GM23338 (cell line): ENCODE results near the gene RLF. TPM values are rescaled to one million over a fixed set of nuclear protein-coding genes. Genes with fewer than 3 reads are reported as not detected.

ENCODE experiments used
- ATAC-seq: fragments of 200-7000 bp; cut with Tn5 transposase; 3 replicates; pipeline ENCODE4 v1.9.1; 2020
- DNase-seq: peaks from one replicate; pipeline ENCODE4 v3.0.0-alpha.2; 2015; ENCODE audit warnings: low spot score
- H2AFZ ChIP-seq: fragments of 200-600 bp; sonication (generic); 2 replicates; pipeline ENCODE4 v1.8.0; 2016; ENCODE audit warnings: antibody characterized with exemption, mild to moderate bottlenecking, moderate library complexity
- H3F3A ChIP-seq: fragments of 200-600 bp; sonication (generic); replicated peaks from 2 replicates; pipeline ENCODE4 v1.8.0; 2017; ENCODE audit warnings: antibody characterized with exemption, mixed run types, low read depth
- H3K27ac ChIP-seq: fragments of 200-600 bp; sonication (generic); 2 replicates; pipeline ENCODE4 v1.6.1; 2016; ENCODE audit warnings: low read depth
- H3K27me3 ChIP-seq: fragments of 200-600 bp; sonication (generic); 2 replicates; pipeline ENCODE4 v1.8.0; 2016; ENCODE audit warnings: mild to moderate bottlenecking, mixed run types, moderate library complexity; ENCODE audit not compliant: insufficient read depth
- H3K36me3 ChIP-seq: fragments of 200-600 bp; sonication (generic); 2 replicates; pipeline ENCODE4 v1.8.0; 2016; ENCODE audit warnings: mild to moderate bottlenecking; ENCODE audit not compliant: insufficient read depth
- H3K4me1 ChIP-seq: fragments of 200-600 bp; sonication (generic); 2 replicates; pipeline ENCODE4 v1.8.0; 2016; ENCODE audit warnings: mild to moderate bottlenecking, moderate library complexity; ENCODE audit not compliant: insufficient read depth
- H3K4me2 ChIP-seq: fragments of 200-600 bp; sonication (generic); 2 replicates; pipeline ENCODE4 v1.7.1; 2017; ENCODE audit warnings: mixed run types
- H3K4me3 ChIP-seq: fragments of 200-600 bp; sonication (generic); 2 replicates; pipeline ENCODE4 v1.6.1; 2016; ENCODE audit warnings: mixed run types
- H3K79me2 ChIP-seq: fragments of 200-600 bp; sonication (generic); replicated peaks from 2 replicates; pipeline ENCODE4 v1.8.0; 2017; ENCODE audit warnings: mild to moderate bottlenecking; ENCODE audit not compliant: insufficient read depth
- H3K9me2 ChIP-seq: fragments of 200-600 bp; sonication (generic); 2 replicates; pipeline ENCODE4 v1.8.0; 2017; ENCODE audit not compliant: insufficient read depth
- H4K20me1 ChIP-seq: fragments of 200-600 bp; sonication (generic); replicated peaks from 2 replicates; pipeline ENCODE4 v1.8.0; 2017; ENCODE audit warnings: mild to moderate bottlenecking; ENCODE audit not compliant: insufficient read depth
- H3K27ac Mint-ChIP-seq: 2 replicates; pipeline ENCODE4 v1.8.0; 2020; ENCODE audit warnings: inconsistent platforms, mild to moderate bottlenecking, moderate library complexity, mixed read lengths
- H3K27me3 Mint-ChIP-seq: 3 replicates; pipeline ENCODE4 v1.8.0; 2022; ENCODE audit warnings: low read depth, mild to moderate bottlenecking, moderate library complexity, mixed read lengths, inconsistent platforms; ENCODE audit not compliant: insufficient read depth, poor library complexity
- H3K36me3 Mint-ChIP-seq: 3 replicates; pipeline ENCODE4 v1.8.0; 2021; ENCODE audit warnings: low read depth, mild to moderate bottlenecking, inconsistent platforms, moderate library complexity, mixed read lengths
- H3K4me1 Mint-ChIP-seq: 3 replicates; pipeline ENCODE4 v1.8.0; 2020; ENCODE audit warnings: mild to moderate bottlenecking, inconsistent platforms, mixed read lengths
- H3K4me3 Mint-ChIP-seq: 3 replicates; pipeline ENCODE4 v1.8.0; 2021; ENCODE audit warnings: moderate library complexity, mild to moderate bottlenecking, inconsistent platforms, mixed read lengths
- H3K9me3 Mint-ChIP-seq: 3 replicates; pipeline ENCODE4 v1.8.0; 2020; ENCODE audit warnings: moderate library complexity, mild to moderate bottlenecking, inconsistent platforms, mixed read lengths
- CREB1 ChIP-seq: fragments of 250-450 bp; sonication (Bioruptor Pico); IDR thresholded peaks from 2 replicates; pipeline ENCODE4 v1.5.0; 2020; ENCODE audit warnings: low read depth, mild to moderate bottlenecking, moderate library complexity
- EZH2 ChIP-seq: fragments of 200-600 bp; sonication (generic); IDR thresholded peaks from one replicate; pipeline ENCODE4 v1.8.0; 2017; ENCODE audit warnings: antibody characterized with exemption, mild to moderate bottlenecking, low read depth; ENCODE audit not compliant: unreplicated experiment
- EZH2phosphoT487 ChIP-seq: fragments of 200-600 bp; sonication (generic); IDR thresholded peaks from one replicate; pipeline ENCODE4 v1.8.1; 2018; ENCODE audit warnings: antibody characterized with exemption; ENCODE audit not compliant: unreplicated experiment
- JUNB ChIP-seq: IDR thresholded peaks from one replicate; pipeline ENCODE4 v1.6.1; 2016; ENCODE audit warnings: antibody characterized with exemption; ENCODE audit not compliant: unreplicated experiment
- NANOG ChIP-seq: IDR thresholded peaks from 2 replicates; pipeline ENCODE4 v1.6.1; 2016; ENCODE audit warnings: antibody characterized with exemption, borderline replicate concordance
- POLR2AphosphoS5 ChIP-seq: IDR thresholded peaks from 2 replicates; pipeline ENCODE4 v1.6.1; 2016; ENCODE audit warnings: antibody characterized with exemption, low read depth
- STAT1 ChIP-seq: IDR thresholded peaks from one replicate; pipeline ENCODE4 v1.6.1; 2016; ENCODE audit warnings: antibody characterized with exemption; ENCODE audit not compliant: unreplicated experiment
- ZNF114 ChIP-seq: fragments of 250-450 bp; sonication (Bioruptor Pico); IDR thresholded peaks from 2 replicates; pipeline ENCODE4 v1.5.0; 2020; ENCODE audit warnings: mild to moderate bottlenecking, moderate library complexity
- ZNF331 ChIP-seq: fragments of 250-450 bp; sonication (Bioruptor Pico); IDR thresholded peaks from 2 replicates; pipeline ENCODE4 v1.5.0; 2020; ENCODE audit warnings: low read depth, mild to moderate bottlenecking, moderate library complexity
- ZNF462 ChIP-seq: fragments of 250-450 bp; sonication (Bioruptor Pico); IDR thresholded peaks from 2 replicates; pipeline ENCODE4 v1.5.0; 2020; ENCODE audit warnings: mild to moderate bottlenecking, moderate library complexity
- polyA plus RNA-seq: library from polyadenylated mRNA; unstranded; fragments of >200 nt; fragmentation: Nextera tagmentation; extraction: Ambion mirVana; gene quantifications from 2 replicates; pipeline ENCODE4 v1.2.1, GENCODE V29; 2016
- total RNA-seq: library from RNA; depleted of rRNA; stranded (reverse); fragments of >200 nt; shearing (Covaris generic); gene quantifications from 2 replicates; pipeline ENCODE4 v1.2.3, GENCODE V29; 2014
- TF ChIP-seq, protein P1 (sequence below): IDR thresholded peaks from one replicate; pipeline ENCODE4 v1.6.1; 2018; ENCODE audit warnings: antibody characterized with exemption; ENCODE audit not compliant: unreplicated experiment
- TF ChIP-seq, protein P2 (sequence below): IDR thresholded peaks from 2 replicates; pipeline ENCODE4 v1.6.1; 2016; ENCODE audit warnings: antibody characterized with exemption
- TF ChIP-seq, protein P3 (sequence below), 2 experiments: fragments of 200-600 bp in 1 of 2; sonication (generic) in 1 of 2; conservative IDR thresholded peaks; 2 replicates each; pipeline versions ENCODE4 v1.5.1 to v1.6.1; 2016 to 2017; ENCODE audit warnings: antibody characterized with exemption in 2 of 2, low read depth in 2 of 2, mild to moderate bottlenecking in 2 of 2, moderate library complexity in 1 of 2

Gene RLF
- total and polyA plus RNA-seq, 2 experiments from 2014 or later, result 6.6 to 21.1 TPM

DNA sequence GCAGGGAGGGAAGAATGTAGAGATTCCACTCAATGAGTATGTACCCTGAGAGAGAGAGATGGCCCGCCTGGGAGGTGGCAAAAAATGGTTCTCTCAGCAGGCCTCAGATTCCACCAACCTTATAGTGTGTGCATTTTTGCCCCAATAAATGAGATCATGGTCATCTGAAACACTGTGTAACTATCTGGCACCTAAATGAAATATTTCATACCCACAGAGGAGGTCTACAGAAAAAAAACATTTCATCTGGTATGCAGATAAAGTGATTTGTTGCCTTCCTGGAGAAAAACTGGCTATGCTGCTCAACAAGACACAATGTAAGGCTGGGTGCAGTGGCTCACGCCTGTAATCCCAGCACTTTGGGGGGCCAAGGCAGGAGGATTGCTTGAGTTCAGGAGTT is 91.4 kb downstream of the RLF start:
- Histone ChIP-seq H3K27ac (no peak overlapping the region), H2AFZ (no peak overlapping the region), H3K79me2 (peaks cover 11% of the 10 kb centered on the region; the same call in 1 of the 2 replicates), H3F3A (no peaks in the 10 kb centered on the region), H3K4me3 (no peak overlapping the region), H3K9me2 (no peaks in the 10 kb centered on the region), H3K27me3 (no peaks in the 10 kb centered on the region), H3K4me2 (no peak overlapping the region), H4K20me1 (no peaks in the 10 kb centered on the region), H3K4me1 (0 out of 2 replicates have a peak, but pooled peaks cover 5% of the 10 kb centered on the region), H3K36me3 (no peaks in the 10 kb centered on the region)
- peaks cover 5% of the 10 kb centered on the region for H3K27me3 Mint-ChIP-seq
- no peaks in the 10 kb centered on the region for H3K36me3 Mint-ChIP-seq
- ATAC-seq (no peak), DNase-seq (no peak)
- TF ChIP-seq ZNF331 (CRISPR knock-in tag), result no peak
- TF ChIP-seq, protein P1, sequence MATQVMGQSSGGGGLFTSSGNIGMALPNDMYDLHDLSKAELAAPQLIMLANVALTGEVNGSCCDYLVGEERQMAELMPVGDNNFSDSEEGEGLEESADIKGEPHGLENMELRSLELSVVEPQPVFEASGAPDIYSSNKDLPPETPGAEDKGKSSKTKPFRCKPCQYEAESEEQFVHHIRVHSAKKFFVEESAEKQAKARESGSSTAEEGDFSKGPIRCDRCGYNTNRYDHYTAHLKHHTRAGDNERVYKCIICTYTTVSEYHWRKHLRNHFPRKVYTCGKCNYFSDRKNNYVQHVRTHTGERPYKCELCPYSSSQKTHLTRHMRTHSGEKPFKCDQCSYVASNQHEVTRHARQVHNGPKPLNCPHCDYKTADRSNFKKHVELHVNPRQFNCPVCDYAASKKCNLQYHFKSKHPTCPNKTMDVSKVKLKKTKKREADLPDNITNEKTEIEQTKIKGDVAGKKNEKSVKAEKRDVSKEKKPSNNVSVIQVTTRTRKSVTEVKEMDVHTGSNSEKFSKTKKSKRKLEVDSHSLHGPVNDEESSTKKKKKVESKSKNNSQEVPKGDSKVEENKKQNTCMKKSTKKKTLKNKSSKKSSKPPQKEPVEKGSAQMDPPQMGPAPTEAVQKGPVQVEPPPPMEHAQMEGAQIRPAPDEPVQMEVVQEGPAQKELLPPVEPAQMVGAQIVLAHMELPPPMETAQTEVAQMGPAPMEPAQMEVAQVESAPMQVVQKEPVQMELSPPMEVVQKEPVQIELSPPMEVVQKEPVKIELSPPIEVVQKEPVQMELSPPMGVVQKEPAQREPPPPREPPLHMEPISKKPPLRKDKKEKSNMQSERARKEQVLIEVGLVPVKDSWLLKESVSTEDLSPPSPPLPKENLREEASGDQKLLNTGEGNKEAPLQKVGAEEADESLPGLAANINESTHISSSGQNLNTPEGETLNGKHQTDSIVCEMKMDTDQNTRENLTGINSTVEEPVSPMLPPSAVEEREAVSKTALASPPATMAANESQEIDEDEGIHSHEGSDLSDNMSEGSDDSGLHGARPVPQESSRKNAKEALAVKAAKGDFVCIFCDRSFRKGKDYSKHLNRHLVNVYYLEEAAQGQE, result no peak
- TF ChIP-seq ZNF462 (CRISPR knock-in tag), result no peak
- TF ChIP-seq POLR2AphosphoS5, result no peak
- no peak for TF ChIP-seq EZH2phosphoT487
- TF ChIP-seq, protein P2, sequence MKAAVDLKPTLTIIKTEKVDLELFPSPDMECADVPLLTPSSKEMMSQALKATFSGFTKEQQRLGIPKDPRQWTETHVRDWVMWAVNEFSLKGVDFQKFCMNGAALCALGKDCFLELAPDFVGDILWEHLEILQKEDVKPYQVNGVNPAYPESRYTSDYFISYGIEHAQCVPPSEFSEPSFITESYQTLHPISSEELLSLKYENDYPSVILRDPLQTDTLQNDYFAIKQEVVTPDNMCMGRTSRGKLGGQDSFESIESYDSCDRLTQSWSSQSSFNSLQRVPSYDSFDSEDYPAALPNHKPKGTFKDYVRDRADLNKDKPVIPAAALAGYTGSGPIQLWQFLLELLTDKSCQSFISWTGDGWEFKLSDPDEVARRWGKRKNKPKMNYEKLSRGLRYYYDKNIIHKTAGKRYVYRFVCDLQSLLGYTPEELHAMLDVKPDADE, result no peak
- TF ChIP-seq CREB1 (CRISPR knock-in tag), result no peak
- no peak for TF ChIP-seq EZH2
- no peak for TF ChIP-seq JUNB
- no peak for TF ChIP-seq NANOG
- no peak for TF ChIP-seq ZNF114
- no peak for TF ChIP-seq STAT1
- TF ChIP-seq, protein P3, sequence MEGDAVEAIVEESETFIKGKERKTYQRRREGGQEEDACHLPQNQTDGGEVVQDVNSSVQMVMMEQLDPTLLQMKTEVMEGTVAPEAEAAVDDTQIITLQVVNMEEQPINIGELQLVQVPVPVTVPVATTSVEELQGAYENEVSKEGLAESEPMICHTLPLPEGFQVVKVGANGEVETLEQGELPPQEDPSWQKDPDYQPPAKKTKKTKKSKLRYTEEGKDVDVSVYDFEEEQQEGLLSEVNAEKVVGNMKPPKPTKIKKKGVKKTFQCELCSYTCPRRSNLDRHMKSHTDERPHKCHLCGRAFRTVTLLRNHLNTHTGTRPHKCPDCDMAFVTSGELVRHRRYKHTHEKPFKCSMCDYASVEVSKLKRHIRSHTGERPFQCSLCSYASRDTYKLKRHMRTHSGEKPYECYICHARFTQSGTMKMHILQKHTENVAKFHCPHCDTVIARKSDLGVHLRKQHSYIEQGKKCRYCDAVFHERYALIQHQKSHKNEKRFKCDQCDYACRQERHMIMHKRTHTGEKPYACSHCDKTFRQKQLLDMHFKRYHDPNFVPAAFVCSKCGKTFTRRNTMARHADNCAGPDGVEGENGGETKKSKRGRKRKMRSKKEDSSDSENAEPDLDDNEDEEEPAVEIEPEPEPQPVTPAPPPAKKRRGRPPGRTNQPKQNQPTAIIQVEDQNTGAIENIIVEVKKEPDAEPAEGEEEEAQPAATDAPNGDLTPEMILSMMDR (conservative IDR thresholded peaks at IDR 0.05; ENCODE audit: low read depth in 2 of 2), result no peak
- no peak overlapping the region for H3K27ac Mint-ChIP-seq
- H3K4me3 Mint-ChIP-seq, result no peak overlapping the region
- H3K4me1 Mint-ChIP-seq, result peaks cover 4% of the 10 kb centered on the region; the same call in 1 of the 3 replicates
- no peaks in the 10 kb centered on the region for H3K9me3 Mint-ChIP-seq
